ENCODE results near the gene PLEKHG3. TPM values are rescaled to one million over a fixed set of nuclear protein-coding genes. Genes with fewer than 3 reads are reported as not detected.
A peak's percentile ranks its signal among the peaks of the same experiment; 100 is the strongest.

Gene PLEKHG3
- 12.6 and 50.0 TPM in 2 replicates for total RNA-seq (ENCODE audit: low replicate concordance)

- H3K4me3 Mint-ChIP-seq, result peak within 1 kb of the TSS; percentile 89
- peak within 1 kb of the TSS; percentile 93 for H3K4me2 ChIP-seq
- peaks cover 74% of the 10 kb centered on the region for H3F3A ChIP-seq (ENCODE audit: low read depth)
- peaks cover 21% of the 10 kb centered on the region for H3K27me3 ChIP-seq
- peak within 1 kb of the TSS; percentile 82 for H3K4me3 ChIP-seq
- no peaks in the 10 kb centered on the region for H3K36me3 ChIP-seq
- peak; percentile 85 for DNase-seq (ENCODE audit: low spot score)
- H3K79me2 ChIP-seq (ENCODE audit: low read depth), result peaks cover 51% of the 10 kb centered on the region
- peaks cover 76% of the 10 kb centered on the region for H3K4me1 ChIP-seq
- H4K20me1 ChIP-seq (ENCODE audit: low read depth), result peaks cover 37% of the 10 kb centered on the region
- no peaks in the 10 kb centered on the region for H3K9me3 ChIP-seq (ENCODE audit: low read depth)
- H3K27ac Mint-ChIP-seq, result no peak within 1 kb of the TSS
- H3K9ac ChIP-seq, result peak within 1 kb of the TSS; percentile 41
- peaks cover 71% of the 10 kb centered on the region for H3K4me1 Mint-ChIP-seq
- peak within 1 kb of the TSS; percentile 87 for H2AFZ ChIP-seq (replicated peaks)
- H3K36me3 Mint-ChIP-seq, result no peaks in the 10 kb centered on the region
- H3K27me3 Mint-ChIP-seq (ENCODE audit: insufficient read depth, low read depth), result peaks cover 33% of the 10 kb centered on the region
- no peak for TF ChIP-seq EZH2phosphoT487 (IDR thresholded peaks at IDR 0.05)
- no peak for TF ChIP-seq CTCF (IDR thresholded peaks at IDR 0.05)
- peak; percentile 41 for TF ChIP-seq EZH2 (IDR thresholded peaks at IDR 0.05)
- no peaks in the 10 kb centered on the region for H3K9me3 Mint-ChIP-seq
- no peak within 1 kb of the TSS for H3K27ac ChIP-seq
Observed at GRCh38 chr14:64704143-64704742, at the start of gene PLEKHG3. TSS of gene PLEKHG3 (plus strand) at chr14:64704424. CDS start at chr14:64727632, 23,208 bp downstream.

GRCh38 chr14:64654901-64655300 is 49.3 kb upstream of the PLEKHG3 start:
- Histone ChIP-seq H3K27ac (no peak overlapping the region), H3K4me1 (no peaks in the 10 kb centered on the region), H3F3A (ENCODE audit: low read depth) (no peaks in the 10 kb centered on the region), H3K9me3 (ENCODE audit: low read depth) (no peaks in the 10 kb centered on the region), H3K9ac (no peak overlapping the region), H3K36me3 (no peaks in the 10 kb centered on the region), H3K79me2 (ENCODE audit: low read depth) (no peaks in the 10 kb centered on the region), H3K4me3 (no peak overlapping the region), H3K27me3 (no peaks in the 10 kb centered on the region), H3K4me2 (no peak overlapping the region), H2AFZ (replicated peaks) (no peak overlapping the region), H4K20me1 (ENCODE audit: low read depth) (no peaks in the 10 kb centered on the region)
- H3K4me3 Mint-ChIP-seq, result no peak overlapping the region
- H3K9me3 Mint-ChIP-seq, result no peaks in the 10 kb centered on the region
- no peak for DNase-seq (ENCODE audit: low spot score)
- H3K4me1 Mint-ChIP-seq, result no peaks in the 10 kb centered on the region
- H3K27ac Mint-ChIP-seq, result no peak overlapping the region
- peaks cover 10% of the 10 kb centered on the region for H3K27me3 Mint-ChIP-seq (ENCODE audit: insufficient read depth, low read depth)
- no peaks in the 10 kb centered on the region for H3K36me3 Mint-ChIP-seq
- no peak for TF ChIP-seq EZH2 (IDR thresholded peaks at IDR 0.05)
- TF ChIP-seq CTCF (IDR thresholded peaks at IDR 0.05), result no peak
- TF ChIP-seq EZH2phosphoT487 (IDR thresholded peaks at IDR 0.05), result no peak

- Histone ChIP-seq H3K9me3 (ENCODE audit: low read depth) (no peaks in the 10 kb centered on the region), H3K4me1 (no peaks in the 10 kb centered on the region), H3F3A (ENCODE audit: low read depth) (no peaks in the 10 kb centered on the region), H3K79me2 (ENCODE audit: low read depth) (no peaks in the 10 kb centered on the region), H2AFZ (replicated peaks) (no peak overlapping the region), H3K4me2 (no peak overlapping the region), H3K9ac (no peak overlapping the region), H3K27me3 (no peaks in the 10 kb centered on the region), H4K20me1 (ENCODE audit: low read depth) (no peaks in the 10 kb centered on the region), H3K36me3 (no peaks in the 10 kb centered on the region), H3K4me3 (no peak overlapping the region), H3K27ac (no peak overlapping the region)
- H3K27me3 Mint-ChIP-seq (ENCODE audit: insufficient read depth, low read depth), result peaks cover 10% of the 10 kb centered on the region
- no peak overlapping the region for H3K4me3 Mint-ChIP-seq
- DNase-seq (ENCODE audit: low spot score), result no peak
- no peaks in the 10 kb centered on the region for H3K9me3 Mint-ChIP-seq
- H3K36me3 Mint-ChIP-seq, result no peaks in the 10 kb centered on the region
- peak overlapping the region; percentile 39 for H3K27ac Mint-ChIP-seq
- no peak for TF ChIP-seq CTCF (IDR thresholded peaks at IDR 0.05)
- TF ChIP-seq EZH2phosphoT487 (IDR thresholded peaks at IDR 0.05), result no peak
- no peak for TF ChIP-seq EZH2 (IDR thresholded peaks at IDR 0.05)
- H3K4me1 Mint-ChIP-seq, result peaks cover 3% of the 10 kb centered on the region
Observed at GRCh38 chr14:64656986-64657385, 47.2 kb upstream of the PLEKHG3 start.

All from neural progenitor cell (in vitro differentiated cells).